OCI-LY7 (cell line): Measurements from ENCODE around the gene GLYR1. TPM values are rescaled to one million over a fixed set of nuclear protein-coding genes. Genes with fewer than 3 reads are reported as not detected.

Experiments used
- BruUV-seq: library from RNA; stranded (reverse); fragments of 400-500 nt; replicated peaks from 2 replicates; lab custom pipeline; 2021; lab: Mats Ljungman, UMichigan
- CTCF ChIA-PET: fragments of 300-600 bp; sonication (Branson Sonifier 250); formaldehyde crosslinking; loops from one replicate; lab custom pipeline; 2022; ENCODE audit warnings: antibody characterized with exemption; ENCODE audit not compliant: unreplicated experiment; lab: Charles Lee
- POLR2A ChIA-PET: fragments of 300-600 bp; sonication (Branson Sonifier 250); formaldehyde crosslinking; loops from one replicate; lab custom pipeline; 2022; ENCODE audit warnings: antibody characterized with exemption; lab: Charles Lee
- DNase-seq: peaks from one replicate; pipeline ENCODE4 v3.0.0-alpha.2; 2015; ENCODE audit warnings: low spot score
- H2AFZ ChIP-seq: fragments of 200-600 bp; sonication (generic), shearing (Covaris generic); 2 replicates; pipeline ENCODE4 v1.6.1; 2014; ENCODE audit warnings: mild to moderate bottlenecking, antibody characterized with exemption, low read length, moderate library complexity
- H3K27ac ChIP-seq: fragments of 200-600 bp; sonication (generic); 2 replicates; pipeline ENCODE4 v1.5.1; 2014; ENCODE audit warnings: mixed run types, low read depth, mild to moderate bottlenecking, moderate library complexity, low read length, inconsistent platforms; ENCODE audit not compliant: poor library complexity, severe bottlenecking
- H3K36me3 ChIP-seq: fragments of 200-600 bp; sonication (generic); 2 replicates; pipeline ENCODE4 v1.6.1; 2014; ENCODE audit warnings: mild to moderate bottlenecking, antibody characterized with exemption, low read length, moderate library complexity, mixed read lengths; ENCODE audit not compliant: insufficient read depth
- H3K4me1 ChIP-seq: fragments of 200-600 bp; sonication (generic); 2 replicates; pipeline ENCODE4 v1.5.1; 2014; ENCODE audit warnings: mild to moderate bottlenecking, low read length; ENCODE audit not compliant: insufficient read depth, poor library complexity, severe bottlenecking
- H3K4me2 ChIP-seq: fragments of 200-600 bp; sonication (generic); 2 replicates; pipeline ENCODE4 v1.6.1; 2014; ENCODE audit warnings: mild to moderate bottlenecking, low read length
- H3K4me3 ChIP-seq: fragments of 200-600 bp; sonication (generic); 2 replicates; pipeline ENCODE4 v1.5.1; 2014; ENCODE audit warnings: mild to moderate bottlenecking, low read depth, low read length; ENCODE audit not compliant: poor library complexity, severe bottlenecking
- H3K79me2 ChIP-seq: fragments of 200-600 bp; sonication (generic); 2 replicates; pipeline ENCODE4 v1.6.1; 2016; ENCODE audit warnings: low read depth, mild to moderate bottlenecking, low read length, moderate library complexity, mixed read lengths; ENCODE audit not compliant: insufficient read depth
- H3K9me2 ChIP-seq: fragments of 200-600 bp; sonication (generic); 2 replicates; pipeline ENCODE4 v1.6.1; 2016; ENCODE audit warnings: mild to moderate bottlenecking, low read length, mixed read lengths; ENCODE audit not compliant: insufficient read depth
- H3K9me3 ChIP-seq: fragments of 200-600 bp; sonication (generic); 2 replicates; pipeline ENCODE4 v1.6.1; 2014; ENCODE audit warnings: mild to moderate bottlenecking, mixed run types, low read length, mixed read lengths
- H4K20me1 ChIP-seq: fragments of 200-600 bp; sonication (generic); 2 replicates; pipeline ENCODE4 v1.6.1; 2014; ENCODE audit warnings: mild to moderate bottlenecking, antibody characterized with exemption, low read length, moderate library complexity, mixed read lengths; ENCODE audit not compliant: insufficient read depth
- CTCF ChIP-seq: fragments of 200-600 bp; sonication (generic); conservative IDR thresholded peaks from 2 replicates; pipeline ENCODE4 v1.5.1; 2014; ENCODE audit warnings: mild to moderate bottlenecking, antibody characterized with exemption, low read length, moderate library complexity, mixed read lengths
- EZH2phosphoT487 ChIP-seq: fragments of 200-600 bp; sonication (generic); IDR thresholded peaks from 2 replicates; pipeline ENCODE4 v1.6.1; 2018; ENCODE audit warnings: low read depth, borderline replicate concordance, mild to moderate bottlenecking, mixed run types, antibody characterized with exemption, low read length, moderate library complexity, mixed read lengths
- intact Hi-C: fragments of 100-400 bp; cut with micrococcal nuclease; formaldehyde crosslinking; loops from one replicate; pipeline ENCODE4 v1.10.0; 2022; ENCODE audit not compliant: unreplicated experiment
- total RNA-seq, 2 experiments: library from RNA; depleted of rRNA in 1 of 2; stranded (reverse); fragments of >200 nt in 1 of 2; shearing (Covaris generic) in 1 of 2; gene quantifications; 2 replicates each; pipeline ENCODE4 v1.2.3, GENCODE V29; 2014 to 2022

The GLYR1 gene
- total RNA-seq, 2 experiments from 2014 or later, result 48.4 to 113 TPM

- Histone ChIP-seq H3K4me3 (no peak overlapping the region), H2AFZ (no peak overlapping the region), H3K27ac (no peak overlapping the region), H4K20me1 (no peaks in the 10 kb centered on the region), H3K9me3 (no peaks in the 10 kb centered on the region), H3K4me2 (no peak overlapping the region), H3K79me2 (no peaks in the 10 kb centered on the region), H3K36me3 (peaks cover 90% of the 10 kb centered on the region), H3K9me2 (no peaks in the 10 kb centered on the region), H3K4me1 (no peaks in the 10 kb centered on the region)
- no peak for DNase-seq
- POLR2A ChIA-PET, result no interaction called here
- TF ChIP-seq EZH2phosphoT487 (no peak), CTCF (no peak)
- BruUV-seq, result no TSS peak
- intact Hi-C loops, result no loop called here
- CTCF ChIA-PET, result no interaction called here
Observed at GRCh38 chr16:4880006-4880580, 33.0 kb upstream of the GLYR1 start.

- TF ChIP-seq EZH2phosphoT487 (no peak), CTCF (no peak)
- intact Hi-C loops, result no loop called here
- H2AFZ ChIP-seq, result no peak overlapping the region
- H3K9me2 ChIP-seq, result no peaks in the 10 kb centered on the region
- ChIA-PET POLR2A (no interaction called here), CTCF (no interaction called here)
- H3K9me3 ChIP-seq, result no peaks in the 10 kb centered on the region
- no peaks in the 10 kb centered on the region for H3K79me2 ChIP-seq
- H3K36me3 ChIP-seq, result peaks cover 94% of the 10 kb centered on the region
- H3K4me3 ChIP-seq, result no peak overlapping the region
- BruUV-seq, result no TSS peak
- DNase-seq, result no peak
- no peak overlapping the region for H3K27ac ChIP-seq
- H3K4me1 ChIP-seq, result no peaks in the 10 kb centered on the region
- no peaks in the 10 kb centered on the region for H4K20me1 ChIP-seq
- H3K4me2 ChIP-seq, result no peak overlapping the region
Observed at GRCh38 chr16:4879049-4879448, 32.0 kb upstream of the GLYR1 start.

- no peak for TF ChIP-seq CTCF
- no peak for TF ChIP-seq EZH2phosphoT487
- CTCF ChIA-PET, result no interaction called here
- no peak for DNase-seq
- Histone ChIP-seq H3K9me3 (no peaks in the 10 kb centered on the region), H4K20me1 (no peaks in the 10 kb centered on the region), H3K79me2 (no peaks in the 10 kb centered on the region), H2AFZ (no peak overlapping the region), H3K4me3 (no peak overlapping the region), H3K4me1 (no peaks in the 10 kb centered on the region), H3K27ac (no peak overlapping the region), H3K9me2 (no peaks in the 10 kb centered on the region), H3K36me3 (peaks cover 92% of the 10 kb centered on the region), H3K4me2 (no peak overlapping the region)
- POLR2A ChIA-PET, result no interaction called here
- intact Hi-C loops, result no loop called here
- no TSS peak for BruUV-seq
Observed at GRCh38 chr16:4877380-4877685, 30.2 kb upstream of the GLYR1 start.
